Effector memory CD4-positive, alpha-beta T cell (primary cell): ENCODE results near the gene SH3RF1.

Source experiments
- DNase-seq, 3 donors: peaks; one replicate each; pipeline ENCODE4 v3.0.0-alpha.2; 2020
- H3K27ac ChIP-seq: 2 replicates; pipeline ENCODE4 v1.7.0; 2013; ENCODE audit warnings: mild to moderate bottlenecking, low read length, moderate library complexity; ENCODE audit not compliant: insufficient read depth, poor library complexity, severe bottlenecking
- H3K27me3 ChIP-seq: replicated peaks from 2 replicates; pipeline ENCODE4 v1.7.0; 2013; ENCODE audit warnings: mild to moderate bottlenecking, low read length; ENCODE audit not compliant: insufficient read depth, control insufficient read depth, poor library complexity, severe bottlenecking
- H3K36me3 ChIP-seq: 2 replicates; pipeline ENCODE4 v1.7.0; 2013; ENCODE audit warnings: mild to moderate bottlenecking, low read length, moderate library complexity; ENCODE audit not compliant: control insufficient read depth, insufficient read depth
- H3K4me1 ChIP-seq: 2 replicates; pipeline ENCODE4 v1.7.0; 2013; ENCODE audit warnings: low read length, mild to moderate bottlenecking; ENCODE audit not compliant: control insufficient read depth, insufficient read depth, poor library complexity, severe bottlenecking
- H3K4me3 ChIP-seq: 2 replicates; pipeline ENCODE4 v1.7.0; 2013; ENCODE audit warnings: low read length, low read depth, mild to moderate bottlenecking; ENCODE audit not compliant: insufficient read depth, poor library complexity, severe bottlenecking
- H3K9me3 ChIP-seq: 2 replicates; pipeline ENCODE4 v1.7.0; 2013; ENCODE audit warnings: mild to moderate bottlenecking, low read length, moderate library complexity; ENCODE audit not compliant: control insufficient read depth

The SH3RF1 gene

DNA sequence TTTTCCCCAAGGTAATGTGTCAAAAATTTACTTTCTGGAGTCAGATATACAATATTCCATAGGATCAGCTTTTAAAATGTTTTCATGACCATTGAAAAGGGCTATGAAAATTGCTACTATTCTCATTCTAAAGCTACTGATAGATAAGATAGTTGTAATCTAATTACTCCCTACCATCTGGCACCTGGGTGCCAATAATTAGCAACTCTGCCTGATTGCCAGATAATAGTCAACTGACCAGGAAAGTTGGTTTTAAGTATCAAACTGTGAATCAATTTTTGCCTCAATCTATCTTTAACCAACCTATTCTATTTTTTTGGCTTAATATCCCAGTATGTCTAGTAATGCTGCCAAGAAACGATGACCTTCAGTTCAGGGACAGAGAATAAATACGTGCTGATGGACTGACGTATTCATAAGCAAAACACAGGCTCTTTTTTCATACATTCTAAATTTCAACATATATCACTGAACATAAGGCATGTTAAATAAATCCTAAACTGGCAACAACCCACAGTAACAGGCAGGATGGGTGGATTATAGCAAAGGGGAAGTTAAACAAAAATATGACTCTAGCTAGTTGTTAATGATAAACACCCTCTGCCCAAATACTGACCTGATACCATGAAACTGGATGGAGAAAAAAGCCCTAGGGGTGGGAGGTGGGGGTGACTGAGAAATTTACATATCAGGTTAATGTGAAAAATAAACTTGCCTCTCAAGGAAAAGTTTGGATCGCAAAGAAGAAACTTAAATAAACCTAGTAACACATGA is 18.2 kb downstream of the SH3RF1 start:
- H3K4me3 ChIP-seq: no peak overlapping the region
- no peaks in the 10 kb centered on the region for H3K9me3 ChIP-seq
- no peaks in the 10 kb centered on the region for H3K27me3 ChIP-seq
- H3K27ac ChIP-seq: no peak overlapping the region
- no peak for DNase-seq
- H3K4me1 ChIP-seq: no peaks in the 10 kb centered on the region
- no peaks in the 10 kb centered on the region for H3K36me3 ChIP-seq

DNA sequence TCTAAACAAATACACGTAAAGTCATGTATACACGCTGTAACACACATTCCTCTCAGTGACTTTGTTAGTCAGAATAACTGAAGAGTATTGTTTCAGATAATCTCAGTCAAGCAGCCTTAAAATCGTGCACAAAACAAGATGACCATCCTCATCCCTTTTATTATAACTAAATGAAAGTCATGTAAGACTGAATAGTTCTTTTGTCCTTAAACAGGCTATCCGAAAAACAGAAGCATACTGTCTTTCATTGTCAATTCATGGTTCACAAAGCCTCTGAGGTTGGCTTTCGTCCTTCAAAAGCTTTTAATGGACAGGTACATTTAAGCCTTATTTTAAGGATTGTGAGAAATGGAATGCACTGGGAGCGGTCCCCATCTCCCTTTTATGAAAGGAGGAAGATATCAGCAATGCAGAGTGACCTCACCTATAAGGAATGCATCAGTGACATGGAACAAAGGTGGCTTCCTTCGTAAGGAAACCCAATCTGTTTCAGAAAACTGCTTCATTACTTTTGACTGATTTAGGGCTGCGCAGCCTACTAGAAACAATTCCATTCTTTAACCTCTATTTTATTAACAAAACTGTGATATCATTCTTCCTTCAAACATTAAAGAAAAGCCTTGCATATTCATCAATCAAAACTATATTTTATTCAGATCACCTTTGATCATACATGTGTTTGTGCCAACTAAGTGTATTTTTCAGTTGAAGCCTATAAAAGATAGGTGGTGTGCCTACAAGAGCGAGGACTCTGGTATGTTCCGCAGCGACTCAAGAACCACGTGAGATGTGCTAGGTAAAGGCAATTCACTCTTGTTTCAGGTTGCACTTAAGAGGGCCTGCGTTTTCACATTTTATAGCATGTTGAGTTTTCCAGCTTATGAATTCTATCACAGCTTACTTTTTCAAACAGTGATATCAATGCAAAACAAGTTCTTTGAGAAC is 19.2 kb downstream of the SH3RF1 start:
- Histone ChIP-seq H3K27ac (no peak overlapping the region), H3K36me3 (no peaks in the 10 kb centered on the region), H3K27me3 (no peaks in the 10 kb centered on the region), H3K9me3 (no peaks in the 10 kb centered on the region), H3K4me1 (no peaks in the 10 kb centered on the region), H3K4me3 (no peak overlapping the region)
- no peak for DNase-seq

DNA sequence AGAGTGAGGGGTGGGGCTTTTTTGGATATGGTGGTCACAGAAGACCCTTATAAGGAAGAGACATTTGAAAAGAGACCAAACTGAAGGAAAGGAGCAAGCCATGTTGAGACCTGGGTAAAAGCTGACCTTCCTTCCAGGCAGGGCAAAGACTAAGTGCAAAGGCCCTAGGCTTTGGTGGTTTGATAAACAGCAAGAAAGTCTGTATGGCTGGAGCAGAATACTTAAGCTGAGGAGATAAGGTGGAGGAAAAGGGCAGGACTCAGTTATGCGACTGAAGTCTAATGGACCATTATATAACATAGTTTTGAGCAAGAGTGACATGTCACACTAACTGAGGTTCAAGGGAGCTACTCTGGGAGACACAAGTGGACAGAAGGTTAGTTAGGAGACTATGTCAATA is 20.0 kb downstream of the SH3RF1 start:
- Histone ChIP-seq H3K4me3 (no peak overlapping the region), H3K27me3 (no peaks in the 10 kb centered on the region), H3K9me3 (no peaks in the 10 kb centered on the region), H3K36me3 (no peaks in the 10 kb centered on the region), H3K4me1 (no peaks in the 10 kb centered on the region), H3K27ac (no peak overlapping the region)
- DNase-seq: no peak

DNA sequence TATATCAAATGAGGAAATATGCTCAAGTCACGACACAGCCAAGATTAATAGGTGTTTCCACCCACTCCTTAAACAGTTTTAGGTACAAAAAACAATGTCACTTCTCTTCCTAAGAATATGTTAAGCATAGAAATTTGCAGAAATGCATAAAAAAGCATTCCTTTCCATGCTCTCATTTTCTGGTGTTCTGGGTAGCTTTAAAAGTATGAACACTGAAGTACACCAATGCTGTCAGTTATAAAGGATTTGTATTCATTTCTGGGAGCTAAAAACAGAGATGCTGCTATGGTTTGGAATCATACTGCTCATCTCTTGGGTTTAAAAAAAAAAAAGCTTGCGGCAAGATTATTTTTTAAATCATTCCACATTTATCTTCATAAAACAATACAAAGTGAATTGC is 20.8 kb downstream of the SH3RF1 start:
- no peak for DNase-seq
- Histone ChIP-seq H3K27ac (no peak overlapping the region), H3K4me3 (no peak overlapping the region), H3K27me3 (no peaks in the 10 kb centered on the region), H3K9me3 (no peaks in the 10 kb centered on the region), H3K36me3 (no peaks in the 10 kb centered on the region), H3K4me1 (no peaks in the 10 kb centered on the region)

DNA sequence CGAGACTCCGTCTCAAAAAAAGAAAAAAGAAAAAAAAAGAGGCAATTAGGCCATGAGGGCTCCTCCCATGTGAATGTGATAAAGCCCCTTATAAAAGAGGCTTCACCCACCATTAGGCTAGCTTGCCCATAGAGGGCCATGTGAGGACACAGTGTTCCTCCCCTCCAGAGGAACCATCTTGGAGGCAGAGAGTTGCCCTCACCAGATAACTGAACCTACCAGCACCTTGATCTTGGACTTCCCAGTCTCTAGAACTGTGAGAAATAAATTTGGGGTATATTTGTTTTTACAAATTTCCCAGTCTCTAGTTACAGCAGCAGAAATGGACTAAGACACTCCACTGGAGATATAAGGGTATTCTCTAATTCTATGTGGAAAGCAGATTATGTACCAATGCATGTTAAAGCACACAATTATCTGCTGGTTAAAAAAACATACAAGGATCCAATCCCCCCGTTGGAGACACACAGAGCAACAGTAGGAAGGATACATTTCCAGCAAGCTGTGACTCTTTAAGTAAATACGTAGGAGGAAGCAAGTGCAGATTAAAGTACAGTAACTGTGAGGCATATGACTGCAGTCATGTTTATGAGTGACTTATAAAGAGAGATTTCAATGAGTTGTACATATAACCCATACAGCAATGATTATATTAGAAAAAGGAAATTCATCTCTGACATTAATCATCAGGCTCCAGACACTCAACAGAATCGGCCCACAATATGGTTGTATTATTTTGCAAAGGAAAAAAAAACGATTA is 21.4 kb downstream of the SH3RF1 start:
- no peaks in the 10 kb centered on the region for H3K27me3 ChIP-seq
- no peaks in the 10 kb centered on the region for H3K9me3 ChIP-seq
- no peak overlapping the region for H3K27ac ChIP-seq
- H3K36me3 ChIP-seq: no peaks in the 10 kb centered on the region
- H3K4me1 ChIP-seq: no peaks in the 10 kb centered on the region
- no peak for DNase-seq
- no peak overlapping the region for H3K4me3 ChIP-seq

DNA sequence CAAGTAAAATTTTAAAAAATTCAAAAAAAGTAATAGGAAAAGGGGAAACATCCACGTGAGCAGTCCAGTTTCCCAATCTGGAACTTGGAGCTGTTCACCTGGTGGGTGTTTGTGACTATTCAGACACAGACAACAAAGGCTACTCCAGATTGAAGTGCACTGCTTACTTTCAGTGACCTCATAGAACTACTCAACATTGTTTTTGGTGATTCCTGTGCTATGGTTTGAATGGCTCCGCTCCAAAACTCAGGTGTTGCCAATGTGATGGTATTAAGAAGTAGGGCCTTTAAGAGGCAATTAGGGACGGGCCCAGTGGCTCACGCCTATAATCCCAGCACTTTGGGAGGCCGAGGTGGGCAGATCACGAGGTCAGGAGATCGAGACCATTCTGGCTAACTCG is 22.1 kb downstream of the SH3RF1 start:
- no peak for DNase-seq
- Histone ChIP-seq H3K9me3 (no peaks in the 10 kb centered on the region), H3K4me3 (no peak overlapping the region), H3K4me1 (no peaks in the 10 kb centered on the region), H3K27me3 (no peaks in the 10 kb centered on the region), H3K27ac (no peak overlapping the region), H3K36me3 (no peaks in the 10 kb centered on the region)

DNA sequence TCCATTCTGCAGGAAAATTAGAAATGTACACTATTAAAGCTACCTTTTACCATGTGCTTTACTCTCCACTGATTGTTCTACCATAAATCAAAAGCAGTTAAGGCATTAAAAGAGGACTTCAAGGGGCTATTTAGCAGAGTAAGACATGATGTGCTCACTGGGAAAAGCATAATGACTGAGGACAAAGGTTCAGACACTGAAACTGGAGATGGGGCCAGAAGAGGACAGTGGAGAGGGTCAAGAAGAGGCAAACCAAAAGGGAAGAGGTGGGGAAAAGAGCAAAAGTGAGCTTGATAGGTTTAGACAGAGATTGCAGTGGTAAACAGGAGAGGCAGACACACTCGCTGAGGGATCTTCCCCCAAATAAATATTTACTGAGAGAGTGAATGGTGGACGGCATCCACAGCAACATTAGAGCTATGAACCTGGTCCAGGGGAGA is 23.8 kb downstream of the SH3RF1 start:
- Histone ChIP-seq H3K27me3 (no peaks in the 10 kb centered on the region), H3K27ac (no peak overlapping the region), H3K4me1 (no peaks in the 10 kb centered on the region), H3K9me3 (no peaks in the 10 kb centered on the region), H3K36me3 (no peaks in the 10 kb centered on the region), H3K4me3 (no peak overlapping the region)
- DNase-seq: no peak

DNA sequence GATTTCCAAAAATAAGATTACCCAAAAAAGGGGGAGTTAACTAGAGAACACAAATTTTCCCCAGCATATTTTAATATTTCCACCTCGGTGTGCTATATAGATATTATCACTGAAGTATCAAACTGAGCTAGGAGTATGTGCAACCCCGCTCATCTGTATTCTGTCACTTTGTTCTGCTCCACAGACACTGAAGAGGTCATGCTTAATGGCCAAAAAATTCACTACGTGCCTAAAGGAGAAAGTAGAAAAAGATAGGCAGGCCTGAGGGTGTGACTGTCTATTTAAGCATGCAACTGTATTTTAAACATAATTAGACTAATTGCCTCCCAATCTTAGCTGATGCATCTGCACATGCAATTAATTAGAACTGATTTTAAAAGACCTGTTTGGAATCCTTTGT is 24.5 kb downstream of the SH3RF1 start:
- no peak for DNase-seq
- Histone ChIP-seq H3K9me3 (no peaks in the 10 kb centered on the region), H3K27me3 (no peaks in the 10 kb centered on the region), H3K4me1 (no peaks in the 10 kb centered on the region), H3K4me3 (no peak overlapping the region), H3K27ac (no peak overlapping the region), H3K36me3 (no peaks in the 10 kb centered on the region)

DNA sequence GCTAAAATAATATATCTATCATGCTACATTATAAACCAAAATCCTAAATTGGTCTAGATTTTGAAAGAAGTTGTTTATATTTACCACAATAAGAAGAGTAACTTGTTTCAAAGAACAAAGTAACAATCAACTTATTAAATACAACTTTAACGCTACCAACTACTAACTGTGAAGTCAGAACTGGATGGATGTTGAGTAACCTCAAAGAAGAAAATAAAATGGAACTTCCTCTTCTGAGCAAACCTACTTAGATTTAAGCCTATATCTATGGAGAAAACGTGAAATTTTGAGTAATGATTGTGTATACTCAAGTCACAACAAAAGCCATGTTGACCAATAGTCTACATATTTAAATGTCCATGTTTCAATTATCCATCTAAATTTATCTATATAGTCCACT is 25.7 kb downstream of the SH3RF1 start:
- Histone ChIP-seq H3K9me3 (no peaks in the 10 kb centered on the region), H3K4me3 (no peak overlapping the region), H3K27ac (no peak overlapping the region), H3K4me1 (no peaks in the 10 kb centered on the region), H3K36me3 (no peaks in the 10 kb centered on the region), H3K27me3 (no peaks in the 10 kb centered on the region)
- DNase-seq: no peak
